Neural cell (in vitro differentiated cells): ENCODE data around the gene ENOX1. TPM values are rescaled to one million over a fixed set of nuclear protein-coding genes. Genes with fewer than 3 reads are reported as not detected.

Experiments
- H2AFZ ChIP-seq: fragments of 200-600, 300-800 bp; sonication (generic), shearing (Covaris generic); 2 replicates; pipeline ENCODE4 v1.6.0; 2014; ENCODE audit warnings: low read depth, mild to moderate bottlenecking, antibody characterized with exemption, low read length, moderate library complexity
- H3F3A ChIP-seq: fragments of 200-600 bp; shearing (Covaris generic); 2 replicates; pipeline ENCODE4 v1.6.1; 2016; ENCODE audit warnings: mild to moderate bottlenecking, moderate library complexity, mixed read lengths, antibody characterized with exemption, low read length; ENCODE audit not compliant: insufficient read depth, poor library complexity, severe bottlenecking
- H3K27ac ChIP-seq: fragments of 200-600, 300-800 bp; sonication (generic), shearing (Covaris generic); 2 replicates; pipeline ENCODE4 v1.5.1; 2014; ENCODE audit warnings: mild to moderate bottlenecking, low read length, moderate library complexity
- H3K27me3 ChIP-seq: fragments of 300-800, 200-600 bp; sonication (generic), shearing (Covaris generic); 2 replicates; pipeline ENCODE4 v1.6.0; 2014; ENCODE audit warnings: mild to moderate bottlenecking, low read depth, low read length, moderate library complexity; ENCODE audit not compliant: insufficient read depth
- H3K36me3 ChIP-seq: fragments of 300-800, 200-600 bp; sonication (generic), shearing (Covaris generic); 2 replicates; pipeline ENCODE4 v1.5.1; 2014; ENCODE audit warnings: mild to moderate bottlenecking, antibody characterized with exemption, low read length, moderate library complexity; ENCODE audit not compliant: insufficient read depth
- H3K4me2 ChIP-seq: fragments of 300-800, 200-600 bp; sonication (generic), shearing (Covaris generic); 2 replicates; pipeline ENCODE4 v1.6.0; 2014; ENCODE audit warnings: mild to moderate bottlenecking, low read length
- H3K4me3 ChIP-seq: fragments of 300-800, 200-600 bp; sonication (generic), shearing (Covaris generic); 2 replicates; pipeline ENCODE4 v1.5.1; 2014; ENCODE audit warnings: mild to moderate bottlenecking, low read length, moderate library complexity
- H3K79me2 ChIP-seq: fragments of 200-600 bp; shearing (Covaris generic); replicated peaks from 2 replicates; pipeline ENCODE4 v1.6.0; 2014; ENCODE audit warnings: mild to moderate bottlenecking, low read length, moderate library complexity; ENCODE audit not compliant: insufficient read depth
- H3K9ac ChIP-seq: fragments of 300-800, 200-600 bp; sonication (generic), shearing (Covaris generic); 2 replicates; pipeline ENCODE4 v1.6.1; 2016; ENCODE audit warnings: mild to moderate bottlenecking, low read length, mixed read lengths
- H3K9me2 ChIP-seq: fragments of 200-600 bp; shearing (Covaris generic); 2 replicates; pipeline ENCODE4 v1.6.1; 2016; ENCODE audit warnings: mild to moderate bottlenecking, low read length, mixed read lengths; ENCODE audit not compliant: insufficient read depth
- H3K9me3 ChIP-seq: fragments of 200-600, 300-800 bp; sonication (generic), shearing (Covaris generic); 2 replicates; pipeline ENCODE4 v1.6.1; 2016; ENCODE audit warnings: mild to moderate bottlenecking, mixed run types, low read length, moderate library complexity, mixed read lengths
- H4K20me1 ChIP-seq: fragments of 200-600 bp; shearing (Covaris generic); 2 replicates; pipeline ENCODE4 v1.6.1; 2016; ENCODE audit warnings: mild to moderate bottlenecking, mixed run types; ENCODE audit not compliant: insufficient read depth
- CTCF ChIP-seq: fragments of 450-650 bp; IDR thresholded peaks from 2 replicates; pipeline ENCODE4 v1.5.1; 2014; ENCODE audit warnings: antibody characterized with exemption, mild to moderate bottlenecking, moderate library complexity; ENCODE audit not compliant: poor library complexity, severe bottlenecking
- EP300 ChIP-seq: fragments of 450-650 bp; conservative IDR thresholded peaks from 2 replicates; pipeline ENCODE4 v1.6.1; 2014; ENCODE audit warnings: antibody characterized with exemption, mild to moderate bottlenecking, moderate library complexity; ENCODE audit not compliant: poor library complexity, severe bottlenecking
- EZH2 ChIP-seq: fragments of 200-600, 300-800 bp; shearing (Covaris generic), sonication (generic); IDR thresholded peaks from 2 replicates; pipeline ENCODE4 v1.6.1; 2014; ENCODE audit warnings: antibody characterized with exemption, low read length, borderline replicate concordance, mild to moderate bottlenecking; ENCODE audit not compliant: insufficient read depth, poor library complexity, severe bottlenecking
- MXI1 ChIP-seq: fragments of 450-650 bp; conservative IDR thresholded peaks from 2 replicates; pipeline ENCODE4 v1.6.1; 2014; ENCODE audit warnings: antibody characterized with exemption, mild to moderate bottlenecking; ENCODE audit not compliant: poor library complexity, severe bottlenecking
- POLR2AphosphoS5 ChIP-seq: IDR thresholded peaks from 2 replicates; pipeline ENCODE4 v1.6.1; 2012
- RAD21 ChIP-seq: fragments of 450-650 bp; conservative IDR thresholded peaks from 2 replicates; pipeline ENCODE4 v1.6.1; 2014; ENCODE audit warnings: antibody characterized with exemption, mild to moderate bottlenecking, moderate library complexity
- REST ChIP-seq: IDR thresholded peaks from 2 replicates; pipeline ENCODE4 v1.6.1; 2012; ENCODE audit warnings: borderline replicate concordance
- SMC3 ChIP-seq: fragments of 450-650 bp; conservative IDR thresholded peaks from 2 replicates; pipeline ENCODE4 v1.6.1; 2014; ENCODE audit warnings: antibody characterized with exemption, mild to moderate bottlenecking, moderate library complexity; ENCODE audit not compliant: poor library complexity
- TAF1 ChIP-seq: IDR thresholded peaks from 2 replicates; pipeline ENCODE4 v1.6.1; 2012; ENCODE audit warnings: low read depth
- polyA plus RNA-seq: library from polyadenylated mRNA; depleted of rRNA; stranded (reverse); fragments of >200 nt; gene quantifications from 2 replicates; pipeline ENCODE4 v1.2.3, GENCODE V29; 2014

ENOX1 gene
- polyA plus RNA-seq, 1 donor from 2014 or later = 42.6 TPM

GRCh38 chr13:43770871-43771270, 15.9 kb downstream of the ENOX1 start:
- Histone ChIP-seq H3K27ac (no peak overlapping the region), H4K20me1 (no peaks in the 10 kb centered on the region), H3K36me3 (no peaks in the 10 kb centered on the region), H3K9me3 (no peaks in the 10 kb centered on the region), H3K79me2 (peaks cover 35% of the 10 kb centered on the region), H3K4me2 (no peak overlapping the region), H3K27me3 (no peaks in the 10 kb centered on the region), H2AFZ (no peak overlapping the region), H3K9ac (no peak overlapping the region), H3K4me3 (no peak overlapping the region), H3K9me2 (no peaks in the 10 kb centered on the region), H3F3A (no peaks in the 10 kb centered on the region)
- no peak for TF ChIP-seq TAF1
- no peak for TF ChIP-seq REST
- TF ChIP-seq MXI1 = no peak
- no peak for TF ChIP-seq POLR2AphosphoS5
- TF ChIP-seq RAD21 = no peak
- no peak for TF ChIP-seq EP300
- no peak for TF ChIP-seq SMC3
- no peak for TF ChIP-seq EZH2

- Histone ChIP-seq H3K79me2 (peaks cover 29% of the 10 kb centered on the region), H3K27me3 (no peaks in the 10 kb centered on the region), H3F3A (no peaks in the 10 kb centered on the region), H3K9me3 (no peaks in the 10 kb centered on the region), H3K9me2 (no peaks in the 10 kb centered on the region), H3K9ac (no peak overlapping the region), H3K4me3 (no peak overlapping the region), H3K36me3 (no peaks in the 10 kb centered on the region), H2AFZ (no peak overlapping the region), H4K20me1 (no peaks in the 10 kb centered on the region), H3K4me2 (no peak overlapping the region), H3K27ac (no peak overlapping the region)
- TF ChIP-seq MXI1 = no peak
- TF ChIP-seq EZH2 = no peak
- no peak for TF ChIP-seq SMC3
- TF ChIP-seq CTCF = no peak
- no peak for TF ChIP-seq REST
- no peak for TF ChIP-seq EP300
- no peak for TF ChIP-seq TAF1
- no peak for TF ChIP-seq POLR2AphosphoS5
Measured at GRCh38 chr13:43769529-43769928, 17.2 kb downstream of the ENOX1 start.
